Measurements from ENCODE around the gene NPSR1. TPM values are rescaled to one million over a fixed set of nuclear protein-coding genes. Genes with fewer than 3 reads are reported as not detected.
A peak's percentile ranks its signal among the peaks of the same experiment; 100 is the strongest.

NPSR1 gene
- total RNA-seq, 3 donors from 2014 or later (not counting 1 experiment from before 2014, with no cell fraction given) = not detected

- Histone ChIP-seq H3K36me3 (ENCODE audit: control insufficient read depth, insufficient read depth, low read length) (no peaks in the 10 kb centered on the region), H3K9me3 (ENCODE audit: control insufficient read depth, insufficient read depth, low read length) (no peaks in the 10 kb centered on the region), H3K27ac (ENCODE audit: low read length) (no peak overlapping the region), H3K4me3 (ENCODE audit: low read length) (no peak overlapping the region), H3K4me1 (ENCODE audit: control insufficient read depth, insufficient read depth, low read length) (no peaks in the 10 kb centered on the region), H3K27me3 (ENCODE audit: control insufficient read depth, insufficient read depth, low read length) (peaks cover 2% of the 10 kb centered on the region)
- no peaks in the 10 kb centered on the region for H3K27me3 Mint-ChIP-seq (ENCODE audit: low read depth in 2 of 2)
- DNase-seq (peak in 1 of 2 donors; percentile 26), ATAC-seq (peak in 2 of 3 donors; percentile 24 to 49)
- TF ChIP-seq, protein P1, sequence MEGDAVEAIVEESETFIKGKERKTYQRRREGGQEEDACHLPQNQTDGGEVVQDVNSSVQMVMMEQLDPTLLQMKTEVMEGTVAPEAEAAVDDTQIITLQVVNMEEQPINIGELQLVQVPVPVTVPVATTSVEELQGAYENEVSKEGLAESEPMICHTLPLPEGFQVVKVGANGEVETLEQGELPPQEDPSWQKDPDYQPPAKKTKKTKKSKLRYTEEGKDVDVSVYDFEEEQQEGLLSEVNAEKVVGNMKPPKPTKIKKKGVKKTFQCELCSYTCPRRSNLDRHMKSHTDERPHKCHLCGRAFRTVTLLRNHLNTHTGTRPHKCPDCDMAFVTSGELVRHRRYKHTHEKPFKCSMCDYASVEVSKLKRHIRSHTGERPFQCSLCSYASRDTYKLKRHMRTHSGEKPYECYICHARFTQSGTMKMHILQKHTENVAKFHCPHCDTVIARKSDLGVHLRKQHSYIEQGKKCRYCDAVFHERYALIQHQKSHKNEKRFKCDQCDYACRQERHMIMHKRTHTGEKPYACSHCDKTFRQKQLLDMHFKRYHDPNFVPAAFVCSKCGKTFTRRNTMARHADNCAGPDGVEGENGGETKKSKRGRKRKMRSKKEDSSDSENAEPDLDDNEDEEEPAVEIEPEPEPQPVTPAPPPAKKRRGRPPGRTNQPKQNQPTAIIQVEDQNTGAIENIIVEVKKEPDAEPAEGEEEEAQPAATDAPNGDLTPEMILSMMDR (IDR thresholded peaks at IDR 0.05) = peak; percentile 67
- intact Hi-C loops (cut with micrococcal nuclease) = no loop called here
- no peak overlapping the region for H3K4me3 Mint-ChIP-seq
- no peaks in the 10 kb centered on the region for H3K4me1 Mint-ChIP-seq
- 68% methylated on average over 2 of the region's 2 CpGs for WGBS (ENCODE audit: insufficient coverage)
- no peak overlapping the region for H3K27ac Mint-ChIP-seq
- no peaks in the 10 kb centered on the region for H3K9me3 Mint-ChIP-seq
- no peaks in the 10 kb centered on the region for H3K36me3 Mint-ChIP-seq
These were observed 17.8 kb downstream of the NPSR1 start for GRCh38 chr7:34675749-34676374.

GRCh38 chr7:34677491-34677890, 19.5 kb downstream of the NPSR1 start:
- H3K27me3 ChIP-seq (ENCODE audit: control insufficient read depth, insufficient read depth, low read length) = peaks cover 2% of the 10 kb centered on the region
- H3K4me3 Mint-ChIP-seq = no peak overlapping the region
- no peak overlapping the region for H3K4me3 ChIP-seq (ENCODE audit: low read length)
- DNase-seq (no peak), ATAC-seq (no peak)
- H3K36me3 Mint-ChIP-seq = no peaks in the 10 kb centered on the region
- H3K9me3 ChIP-seq (ENCODE audit: control insufficient read depth, insufficient read depth, low read length) = no peaks in the 10 kb centered on the region
- no peaks in the 10 kb centered on the region for H3K4me1 ChIP-seq (ENCODE audit: control insufficient read depth, insufficient read depth, low read length)
- TF ChIP-seq, protein P1 (IDR thresholded peaks at IDR 0.05) = no peak
- H3K27ac Mint-ChIP-seq = no peak overlapping the region
- no peaks in the 10 kb centered on the region for H3K9me3 Mint-ChIP-seq
- H3K36me3 ChIP-seq (ENCODE audit: control insufficient read depth, insufficient read depth, low read length) = no peaks in the 10 kb centered on the region
- 33% methylated on average over 1 of the region's 2 CpGs for WGBS (ENCODE audit: insufficient coverage)
- H3K27ac ChIP-seq (ENCODE audit: low read length) = no peak overlapping the region
- no peaks in the 10 kb centered on the region for H3K27me3 Mint-ChIP-seq (ENCODE audit: low read depth in 2 of 2)
- intact Hi-C loops (cut with micrococcal nuclease) = no loop called here
- H3K4me1 Mint-ChIP-seq = no peaks in the 10 kb centered on the region

GRCh38 chr7:34687529-34687928, 29.5 kb downstream of the NPSR1 start:
- intact Hi-C loops (cut with micrococcal nuclease) = no loop called here
- Histone ChIP-seq H3K36me3 (ENCODE audit: control insufficient read depth, insufficient read depth, low read length) (no peaks in the 10 kb centered on the region), H3K27ac (ENCODE audit: low read length) (no peak overlapping the region), H3K27me3 (ENCODE audit: control insufficient read depth, insufficient read depth, low read length) (no peaks in the 10 kb centered on the region), H3K4me3 (ENCODE audit: low read length) (no peak overlapping the region), H3K9me3 (ENCODE audit: control insufficient read depth, insufficient read depth, low read length) (no peaks in the 10 kb centered on the region), H3K4me1 (ENCODE audit: control insufficient read depth, insufficient read depth, low read length) (no peaks in the 10 kb centered on the region)
- no peak for ATAC-seq
- Mint-ChIP-seq H3K4me1 (no peaks in the 10 kb centered on the region), H3K36me3 (no peaks in the 10 kb centered on the region), H3K9me3 (peaks cover 0 to 2% of the 10 kb centered on the region in 2 donors), H3K4me3 (no peak overlapping the region), H3K27me3 (ENCODE audit: low read depth in 2 of 2) (peaks cover 15 to 58% of the 10 kb centered on the region in 2 donors), H3K27ac (no peak overlapping the region)
- TF ChIP-seq, protein P1 (IDR thresholded peaks at IDR 0.05) = no peak
- DNase-seq = no peak
- WGBS (ENCODE audit: insufficient coverage) = no CpG with 5 or more reads among the region's 2 CpGs

DNA sequence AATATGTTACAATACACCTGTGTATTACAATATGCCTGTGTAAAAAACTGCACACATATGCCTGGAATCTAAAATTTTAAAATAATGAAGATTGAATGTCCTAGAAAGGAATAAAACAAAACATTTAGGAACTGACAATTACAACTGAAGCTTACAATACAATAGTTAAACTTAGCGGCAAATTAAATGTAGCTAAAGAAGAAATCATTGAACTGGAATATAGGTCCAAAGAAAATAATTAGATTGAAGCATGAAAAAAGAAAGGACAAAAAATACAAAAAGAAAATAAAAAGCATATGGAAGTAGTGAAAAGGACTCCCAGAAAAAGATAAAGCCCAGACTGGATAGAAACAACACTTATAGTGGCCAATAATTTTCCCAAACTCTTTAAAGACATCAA, 38.4 kb downstream of the NPSR1 start:
- Mint-ChIP-seq H3K36me3 (peaks cover 17% of the 10 kb centered on the region), H3K4me1 (no peaks in the 10 kb centered on the region), H3K9me3 (peaks cover 11 to 14% of the 10 kb centered on the region in 2 donors), H3K27me3 (ENCODE audit: low read depth in 2 of 2) (peaks cover 8 to 27% of the 10 kb centered on the region in 2 donors), H3K4me3 (no peak overlapping the region), H3K27ac (no peak overlapping the region)
- no peak overlapping the region for H3K27ac ChIP-seq (ENCODE audit: low read length)
- H3K36me3 ChIP-seq (ENCODE audit: control insufficient read depth, insufficient read depth, low read length) = no peaks in the 10 kb centered on the region
- no peak for DNase-seq
- no peaks in the 10 kb centered on the region for H3K27me3 ChIP-seq (ENCODE audit: control insufficient read depth, insufficient read depth, low read length)
- H3K9me3 ChIP-seq (ENCODE audit: control insufficient read depth, insufficient read depth, low read length) = no peaks in the 10 kb centered on the region
- ATAC-seq = no peak
- no peaks in the 10 kb centered on the region for H3K4me1 ChIP-seq (ENCODE audit: control insufficient read depth, insufficient read depth, low read length)
- no peak overlapping the region for H3K4me3 ChIP-seq (ENCODE audit: low read length)
- intact Hi-C loops (cut with micrococcal nuclease) = no loop called here
- TF ChIP-seq, protein P1 (IDR thresholded peaks at IDR 0.05) = no peak
- WGBS (ENCODE audit: insufficient coverage) = no CpG with 5 or more reads among the region's 1 CpG
